Erythroblast (primary cell): ENCODE results near the gene TUFT1.

Experiments
- DNase-seq, 2 experiments: peaks; one replicate each; lab custom pipeline; 2025; lab: John Stamatoyannopoulos, UW
- GATA1 ChIP-seq: IDR thresholded peaks from 2 replicates; pipeline ENCODE4 v1.6.1; 2011; ENCODE audit warnings: low read depth, mild to moderate bottlenecking, control low read depth, low read length, moderate library complexity
- POLR2A ChIP-seq: IDR thresholded peaks from 2 replicates; pipeline ENCODE4 v1.6.1; 2011; ENCODE audit warnings: mild to moderate bottlenecking, low read length

The TUFT1 gene

DNA sequence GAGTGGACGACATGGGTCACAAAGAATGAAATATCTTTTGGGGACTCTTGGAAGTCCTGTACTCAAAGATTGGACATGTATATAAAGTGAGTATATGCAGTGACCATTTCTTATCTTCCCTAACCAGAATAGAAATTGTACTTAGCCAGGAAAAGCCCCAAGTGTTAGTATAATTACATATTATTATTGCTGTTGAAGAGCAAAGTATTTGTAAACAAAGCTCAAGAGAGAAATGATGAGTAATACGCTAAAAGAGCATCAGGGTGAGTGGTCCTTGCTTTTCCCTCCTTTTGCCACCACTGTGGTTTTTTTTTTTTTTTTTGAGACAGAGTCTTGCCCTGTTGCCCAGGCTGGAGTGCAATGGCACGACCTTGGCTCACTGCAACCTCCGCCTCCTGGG is 35.4 kb upstream of the TUFT1 start:
- no peak for DNase-seq
- TF ChIP-seq GATA1 (no peak), POLR2A (no peak)

DNA sequence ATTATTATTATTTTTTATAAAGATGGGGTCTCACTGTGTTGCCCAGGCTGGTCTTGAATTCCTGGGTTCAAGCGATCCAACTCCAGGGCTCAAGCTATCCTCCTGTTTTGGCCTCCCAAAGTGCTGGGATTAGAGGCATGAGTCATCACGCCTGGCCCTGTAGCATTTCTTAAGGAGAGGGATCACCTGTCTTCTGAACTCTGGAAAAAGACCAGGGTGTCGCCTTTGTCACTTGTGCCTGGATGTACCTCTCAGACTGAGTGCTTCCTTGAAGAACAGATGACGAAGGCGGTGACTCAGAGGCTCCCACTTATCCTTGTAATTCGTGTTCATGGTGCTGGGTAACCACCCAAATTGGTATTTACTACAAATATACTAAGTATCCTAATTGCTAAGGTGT is 31.3 kb upstream of the TUFT1 start:
- TF ChIP-seq GATA1 (no peak), POLR2A (no peak)
- DNase-seq: no peak

DNA sequence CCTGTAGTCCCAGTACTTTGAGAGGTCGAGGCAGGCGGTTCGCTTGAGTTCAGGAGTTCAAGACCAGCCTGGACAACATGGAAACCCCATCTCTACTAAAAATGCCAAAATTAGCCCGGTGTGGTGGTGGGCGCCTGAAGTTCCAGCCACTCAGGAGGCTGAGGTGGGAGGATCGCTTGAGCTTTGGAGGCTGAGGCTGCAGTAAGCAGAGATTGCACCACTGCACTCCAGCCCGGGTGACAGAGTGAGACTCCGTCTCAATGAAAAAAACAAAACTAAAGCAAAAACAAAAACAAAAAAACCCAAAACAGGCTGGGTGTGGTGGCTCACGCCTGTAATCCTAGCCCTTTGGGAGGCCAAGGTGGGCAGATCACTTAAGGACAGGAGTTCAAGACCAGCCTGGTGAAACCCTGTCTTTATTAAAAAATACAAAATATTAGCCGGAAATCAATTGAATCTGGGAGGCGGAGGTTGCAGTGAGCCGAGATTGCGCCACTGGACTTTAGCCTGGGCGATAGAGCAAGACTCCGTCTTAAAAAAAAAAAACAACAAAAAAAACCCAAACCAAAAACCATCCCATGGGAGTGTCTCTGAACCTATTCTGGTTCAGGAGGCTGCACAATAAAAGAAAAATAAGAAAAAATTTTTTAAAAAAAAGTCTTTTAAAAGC is 30.6 kb upstream of the TUFT1 start:
- DNase-seq: no peak
- TF ChIP-seq GATA1: no peak
- TF ChIP-seq POLR2A: no peak

DNA sequence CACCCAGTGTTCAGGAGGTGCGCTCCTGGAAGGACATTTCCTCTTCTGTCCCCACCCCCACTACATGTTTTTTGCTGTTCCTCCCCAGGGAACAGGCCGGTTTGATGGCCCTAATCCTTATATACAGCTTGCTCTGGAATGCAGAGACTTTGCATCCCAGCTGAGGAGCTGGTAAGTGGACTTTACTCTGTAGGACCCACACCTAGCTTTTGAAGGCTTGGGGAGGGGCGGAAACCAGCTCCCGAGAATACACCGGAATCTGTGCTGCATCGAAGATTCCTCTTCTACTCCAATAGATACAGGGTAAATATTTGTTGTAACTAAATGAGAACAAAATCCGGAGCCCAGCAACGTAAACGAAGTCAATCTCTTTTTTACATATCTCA is 30.1 kb upstream of the TUFT1 start:
- no peak for DNase-seq
- no peak for TF ChIP-seq GATA1
- no peak for TF ChIP-seq POLR2A

DNA sequence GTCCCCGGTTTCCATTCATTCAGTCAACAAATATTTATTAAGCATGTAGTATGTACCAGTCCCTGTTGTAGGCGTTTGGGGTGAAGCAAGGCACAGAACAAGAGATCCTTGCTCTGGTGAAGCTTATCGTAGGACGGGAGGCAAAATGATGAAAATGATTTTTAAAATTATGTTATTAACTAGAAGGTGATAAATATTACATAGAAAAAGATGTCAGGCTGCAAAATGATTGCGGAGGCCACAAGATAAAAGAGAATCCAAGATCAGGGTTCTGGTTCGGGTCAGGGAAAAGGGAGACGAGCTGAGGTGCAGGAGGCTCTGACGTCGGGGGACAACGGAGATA is 29.5 kb upstream of the TUFT1 start:
- no peak for DNase-seq
- no peak for TF ChIP-seq POLR2A
- no peak for TF ChIP-seq GATA1

DNA sequence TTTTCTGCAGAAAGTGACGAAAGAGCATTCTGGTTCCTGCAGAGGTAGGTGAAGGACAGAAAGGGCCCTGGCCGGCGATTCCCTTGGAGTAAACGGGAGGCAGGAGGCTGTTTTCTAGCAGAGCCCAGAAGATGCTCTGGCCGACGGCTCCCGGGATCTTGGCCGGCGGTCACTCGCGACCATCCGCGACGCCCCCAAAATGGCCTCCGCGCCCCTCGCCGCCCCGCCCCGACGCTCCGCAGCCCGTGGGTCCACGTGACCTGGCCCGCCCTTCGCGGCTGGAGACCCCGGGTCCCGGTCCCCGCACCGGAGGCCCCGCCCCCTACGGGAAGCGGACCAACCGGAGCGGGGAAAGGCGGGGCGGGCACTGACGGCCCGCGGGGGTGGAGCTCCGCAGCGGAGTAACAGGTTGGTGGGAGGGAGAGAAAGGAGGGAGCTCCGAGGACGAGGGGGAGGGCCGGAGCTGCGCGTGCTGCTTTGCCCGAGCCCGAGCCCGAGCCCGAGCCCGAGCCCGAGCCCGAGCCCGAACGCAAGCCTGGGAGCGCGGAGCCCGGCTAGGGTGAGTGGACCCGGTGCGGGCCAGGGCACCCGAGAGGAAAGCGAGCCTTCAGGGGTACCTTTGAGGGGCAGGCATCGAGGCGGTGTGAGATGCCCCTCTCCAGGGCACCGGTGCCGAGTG is 29.0 kb upstream of the TUFT1 start, which contains the start of gene CGN:
Gene CGN (plus strand): TSS at position 431 of the 679 bp plus-strand sequence. CDS start 7,133 bp downstream, outside the sequence.
- peak; percentile 82 to 83 for DNase-seq
- TF ChIP-seq GATA1 (no peak), POLR2A (no peak)

DNA sequence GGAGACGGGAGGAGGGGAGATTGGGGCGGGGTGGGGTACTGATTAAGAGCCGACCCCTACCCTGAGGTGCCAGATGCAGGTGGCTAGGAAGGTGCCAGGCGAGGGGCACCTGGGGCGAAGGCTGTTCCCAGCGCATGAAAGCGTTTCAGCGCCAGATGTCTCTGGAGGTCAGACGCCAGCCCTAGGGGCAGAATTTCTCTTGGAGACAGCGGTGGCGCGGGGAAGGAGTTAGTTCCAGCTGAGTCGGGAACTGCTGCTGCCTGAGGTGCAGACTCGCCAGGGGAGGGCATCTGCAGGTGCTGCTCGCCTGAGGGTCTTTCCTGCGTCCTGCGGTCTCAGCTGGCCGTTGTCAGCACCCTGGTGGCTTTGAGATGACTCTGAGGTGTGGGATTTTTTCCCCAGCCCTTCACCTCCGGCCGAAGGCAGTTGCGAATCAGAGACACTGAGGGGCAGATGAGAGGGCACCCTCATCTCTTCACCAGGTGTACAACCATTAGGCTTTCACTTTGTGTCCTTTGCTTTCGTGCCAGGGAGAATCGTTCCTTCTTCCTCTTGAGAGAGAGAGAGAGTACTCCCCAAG is 28.4 kb upstream of the TUFT1 start:
- peak; percentile 31 to 51 for DNase-seq
- TF ChIP-seq POLR2A (no peak), GATA1 (no peak)

DNA sequence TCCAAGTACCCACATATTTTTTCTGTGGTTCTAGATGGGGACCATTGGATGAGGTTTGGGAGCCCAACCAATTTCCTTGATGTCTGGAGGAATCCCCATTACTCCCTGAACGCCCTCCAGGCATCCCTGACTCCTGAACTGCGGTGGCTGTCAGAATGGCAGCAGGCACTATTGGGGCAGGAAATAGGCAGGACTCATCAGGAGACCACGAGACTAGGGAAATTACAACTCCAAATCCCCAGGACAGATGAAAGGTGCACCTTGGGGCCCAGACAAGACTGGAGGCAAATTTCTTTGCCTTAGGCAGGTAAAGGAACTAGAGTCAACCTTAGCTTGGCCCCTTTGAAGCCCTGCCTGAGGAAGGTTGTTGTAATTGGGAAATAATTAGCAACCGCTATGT is 27.8 kb upstream of the TUFT1 start:
- TF ChIP-seq POLR2A (no peak), GATA1 (no peak)
- no peak for DNase-seq

DNA sequence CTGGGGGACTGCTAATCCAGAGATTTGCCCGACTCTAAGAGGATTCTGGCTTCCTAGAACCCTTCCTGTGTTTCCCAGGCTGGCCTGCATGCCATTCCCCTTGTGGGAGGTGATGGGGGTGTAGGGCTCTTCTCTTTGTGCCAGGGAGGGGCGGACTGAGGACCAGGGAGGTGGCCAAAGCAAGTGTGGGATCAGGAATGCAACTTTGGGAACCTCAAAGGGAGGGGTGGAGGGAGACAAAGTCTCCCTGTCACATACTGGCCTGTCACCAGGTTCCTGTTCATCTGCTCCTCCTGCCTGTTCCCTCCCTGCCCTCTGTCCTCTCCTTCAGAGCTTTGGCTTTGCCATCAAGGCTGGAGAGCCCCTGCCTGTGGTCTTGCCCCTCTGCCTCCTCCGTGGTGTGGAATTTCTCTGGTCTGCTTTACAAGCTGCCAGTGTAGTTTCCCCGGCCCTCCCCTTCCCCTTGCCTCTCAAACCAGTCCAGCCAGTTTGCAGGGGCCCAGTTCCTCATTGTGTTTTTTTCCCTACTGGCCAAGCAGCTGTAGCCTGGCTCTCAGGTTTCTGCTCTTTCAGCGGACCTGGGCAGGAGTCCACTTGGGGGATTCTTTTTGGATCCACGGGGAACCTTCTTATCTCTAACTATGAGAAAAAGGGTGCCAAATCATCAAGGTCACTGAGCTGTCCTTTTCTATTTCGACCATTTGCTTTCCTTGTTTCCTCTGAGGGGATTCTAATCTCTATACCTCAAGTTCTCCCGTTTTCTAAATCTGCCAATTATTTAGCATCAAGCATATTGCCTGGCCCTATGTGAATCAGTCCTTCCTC is 27.1 kb upstream of the TUFT1 start:
- TF ChIP-seq POLR2A: no peak
- no peak for DNase-seq

DNA sequence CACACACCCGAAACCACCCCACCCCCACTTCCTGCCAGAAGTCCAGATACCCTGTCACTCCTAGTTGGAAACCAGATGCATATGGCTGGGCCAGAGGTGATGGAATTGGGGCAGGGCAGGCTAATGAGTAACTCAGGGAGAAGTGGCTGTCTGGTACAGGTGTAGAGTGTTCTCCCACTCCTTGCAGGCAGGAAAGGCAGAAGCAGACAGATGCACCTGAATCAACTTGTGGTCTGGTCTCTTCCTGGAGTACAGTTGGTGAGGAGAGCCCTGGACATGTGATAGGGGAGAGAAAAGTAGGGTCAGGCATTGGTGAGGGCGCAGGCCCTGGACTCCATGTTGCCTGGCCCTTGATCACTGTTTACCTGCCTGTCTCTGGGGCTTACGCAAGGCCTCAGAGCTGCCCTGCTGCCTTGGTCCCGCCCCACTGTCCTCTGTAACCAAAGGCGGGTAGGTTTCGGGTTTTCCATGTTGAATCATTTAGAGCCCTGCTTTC is 26.4 kb upstream of the TUFT1 start:
- no peak for TF ChIP-seq POLR2A
- TF ChIP-seq GATA1: no peak
- DNase-seq: no peak

DNA sequence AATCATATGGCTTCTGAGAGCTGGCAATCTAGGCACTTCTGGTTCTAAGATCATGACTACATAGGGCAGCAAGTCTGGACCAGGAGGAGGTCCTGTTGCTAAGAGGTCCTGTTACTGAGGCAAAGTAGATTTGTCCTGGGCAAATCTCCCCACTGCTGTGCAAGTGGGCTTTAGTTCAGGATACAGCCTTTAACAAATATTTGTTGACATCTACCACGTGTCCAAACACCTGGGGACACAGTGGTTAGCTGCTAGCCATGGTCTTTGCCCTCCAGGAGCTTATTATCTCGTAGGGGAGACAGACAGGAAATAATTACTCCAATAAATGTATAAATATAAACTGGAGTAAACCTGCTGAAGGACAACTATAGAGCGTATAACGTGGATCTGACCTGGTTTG is 25.7 kb upstream of the TUFT1 start:
- DNase-seq: no peak
- TF ChIP-seq POLR2A: no peak
- no peak for TF ChIP-seq GATA1

DNA sequence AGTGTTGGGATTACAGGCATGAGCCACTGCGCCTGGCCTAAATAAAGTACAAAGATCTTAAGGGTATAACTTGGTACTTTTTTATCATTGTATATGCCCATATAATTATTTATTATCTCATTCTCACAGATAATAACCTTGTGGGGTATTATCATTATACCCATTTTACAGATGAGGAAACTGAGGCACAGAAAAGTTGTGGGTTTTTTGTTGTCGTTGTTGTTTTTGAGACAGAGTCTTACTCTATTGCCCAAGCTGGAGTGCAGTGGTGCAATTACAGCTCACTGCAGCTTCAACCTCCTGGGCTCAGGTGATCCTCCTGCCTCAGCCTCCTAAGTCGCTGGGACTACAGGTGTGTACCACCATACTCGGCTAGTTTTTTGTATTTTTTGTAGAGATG is 24.8 kb upstream of the TUFT1 start:
- DNase-seq: no peak
- TF ChIP-seq GATA1 (no peak), POLR2A (no peak)

DNA sequence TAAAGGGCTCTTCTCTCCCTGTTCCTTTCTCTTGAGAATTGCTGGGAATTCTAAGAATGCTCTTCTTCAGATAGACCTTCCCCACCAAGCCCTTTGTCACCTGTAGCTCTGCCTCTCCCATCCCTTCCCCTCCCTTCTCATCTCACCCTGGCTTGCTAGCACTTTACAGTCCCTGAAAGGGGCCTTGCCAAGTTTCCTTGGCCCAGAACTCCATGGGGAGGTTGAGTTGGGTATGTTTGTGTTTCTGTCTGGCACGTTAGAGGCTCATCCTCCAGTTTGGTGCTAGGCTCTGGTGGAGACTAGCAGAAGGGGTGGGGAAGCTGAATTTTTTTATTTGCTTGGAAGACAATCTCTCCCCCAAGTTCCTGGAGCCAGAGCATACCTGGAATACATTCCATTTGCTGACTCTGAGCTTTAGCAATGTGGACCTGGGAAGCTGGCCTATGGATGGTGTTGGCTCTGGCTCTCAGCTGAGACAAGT is 24.0 kb upstream of the TUFT1 start:
- no peak for DNase-seq
- no peak for TF ChIP-seq POLR2A
- no peak for TF ChIP-seq GATA1

DNA sequence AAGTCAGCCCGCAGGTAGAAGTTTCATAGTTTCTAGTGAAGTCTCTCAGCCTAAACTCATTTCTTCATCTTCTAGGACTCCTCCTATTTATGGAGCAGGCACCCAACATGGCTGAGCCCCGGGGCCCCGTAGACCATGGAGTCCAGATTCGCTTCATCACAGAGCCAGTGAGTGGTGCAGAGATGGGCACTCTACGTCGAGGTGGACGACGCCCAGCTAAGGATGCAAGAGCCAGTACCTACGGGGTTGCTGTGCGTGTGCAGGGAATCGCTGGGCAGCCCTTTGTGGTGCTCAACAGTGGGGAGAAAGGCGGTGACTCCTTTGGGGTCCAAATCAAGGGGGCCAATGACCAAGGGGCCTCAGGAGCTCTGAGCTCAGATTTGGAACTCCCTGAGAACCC is 21.7 kb upstream of the TUFT1 start:
- DNase-seq: no peak
- TF ChIP-seq GATA1 (no peak), POLR2A (no peak)
